HCT116 (cell line): ENCODE results near the gene SEM1. TPM values are rescaled to one million over a fixed set of nuclear protein-coding genes. Genes with fewer than 3 reads are reported as not detected.
"Not testable (repeated sequence)": the region's sequence is repeated elsewhere in the genome, so short reads cannot be mapped to it uniquely, and the experiment has no call there.

ENCODE experiments used
- ATAC-seq: fragments of 200-7000 bp; cut with Tn5 transposase; 2 replicates; pipeline ENCODE4 v1.9.1; 2020; ENCODE audit warnings: mild to moderate bottlenecking, moderate library complexity
- BruUV-seq: library from RNA; stranded (reverse); fragments of 400-500 nt; replicated peaks from 2 replicates; lab custom pipeline; 2021; lab: Mats Ljungman, UMichigan
- CTCF ChIA-PET: fragments of 300-600 bp; sonication (Branson Sonifier 250); formaldehyde crosslinking; loops from one replicate; lab custom pipeline; 2021; ENCODE audit warnings: antibody characterized with exemption; lab: Charles Lee
- POLR2A ChIA-PET: fragments of 300-600, 350-600 bp; sonication (Branson Sonifier 250); formaldehyde crosslinking; loops from one replicate; lab custom pipeline; 2021; ENCODE audit warnings: antibody characterized with exemption; lab: Charles Lee
- RAD21 ChIA-PET, 2 experiments: fragments of 300-600 bp; sonication (Branson Sonifier 250); formaldehyde crosslinking; loops; one replicate each; lab custom pipeline; 2023; ENCODE audit warnings: low total read pairs in 2 of 2; ENCODE audit not compliant: uncharacterized antibody in 2 of 2, unreplicated experiment in 2 of 2, low non-redundant PET in 1 of 2; lab: Charles Lee
- DNase-seq: peaks from one replicate; pipeline ENCODE4 v3.0.0-alpha.2; 2010; ENCODE audit warnings: low read depth, low spot score
- H2AFZ ChIP-seq: fragments of 200-600 bp; shearing (Covaris generic), sonication (generic); 2 replicates; pipeline ENCODE4 v1.6.1; 2017; ENCODE audit warnings: low read depth, mixed run types, mixed read lengths, antibody characterized with exemption, low read length; ENCODE audit not compliant: poor library complexity, severe bottlenecking
- H3K27ac ChIP-seq: 2 replicates; pipeline ENCODE4 v1.5.1; 2012; ENCODE audit warnings: low read depth, low read length
- H3K27me3 ChIP-seq: fragments of 200-600 bp; sonication (generic); 2 replicates; pipeline ENCODE4 v1.6.1; 2016; ENCODE audit warnings: mixed run types, low read length, mixed read lengths; ENCODE audit not compliant: insufficient read depth
- H3K36me3 ChIP-seq, 2 experiments: fragments of 200-500 bp in 1 of 2; fragments of 200-600 bp in 1 of 2; sonication (Bioruptor generic) in 1 of 2; sonication (generic) in 1 of 2; 2 replicates each; pipeline versions ENCODE4 v1.5.1 to v1.6.1; 2014 to 2016; ENCODE audit warnings: low read length in 2 of 2, inconsistent platforms in 1 of 2, mixed read lengths in 1 of 2, mixed run types in 1 of 2; ENCODE audit not compliant: insufficient read depth in 2 of 2, control insufficient read depth in 1 of 2
- H3K4me1 ChIP-seq, 2 experiments: fragments of 200-600 bp in 1 of 2; sonication (generic) in 1 of 2; 2 replicates each; pipeline versions ENCODE4 v1.5.1 to v1.6.1; 2012 to 2017; ENCODE audit warnings: low read length in 2 of 2, inconsistent platforms in 1 of 2, mild to moderate bottlenecking in 1 of 2, mixed read lengths in 1 of 2, mixed run types in 1 of 2, moderate library complexity in 1 of 2; ENCODE audit not compliant: insufficient read depth in 2 of 2, control insufficient read depth in 1 of 2
- H3K4me2 ChIP-seq: fragments of 200-600 bp; sonication (generic); 2 replicates; pipeline ENCODE4 v1.6.1; 2017; ENCODE audit warnings: mixed run types, low read length, mixed read lengths
- H3K4me3 ChIP-seq, 2 experiments: fragments of 200-600 bp in 1 of 2; sonication (generic) in 1 of 2; replicated peaks in 1 of 2; 2 replicates each; pipeline ENCODE4 v1.5.1; 2011 to 2016; ENCODE audit warnings: low read length in 2 of 2, control low read depth in 1 of 2, low read depth in 1 of 2, mild to moderate bottlenecking in 1 of 2, mixed read lengths in 1 of 2, mixed run types in 1 of 2
- H3K79me2 ChIP-seq: fragments of 200-600 bp; sonication (generic); 2 replicates; pipeline ENCODE4 v1.6.1; 2017; ENCODE audit warnings: mild to moderate bottlenecking, mixed run types, low read length, moderate library complexity, mixed read lengths; ENCODE audit not compliant: insufficient read depth
- H3K9ac ChIP-seq: fragments of 200-600 bp; sonication (generic); 2 replicates; pipeline ENCODE4 v1.6.1; 2016; ENCODE audit warnings: low read length, mixed read lengths
- H3K9me2 ChIP-seq: fragments of 200-600 bp; sonication (generic), shearing (Covaris generic); 2 replicates; pipeline ENCODE4 v1.6.1; 2017; ENCODE audit warnings: mixed run types, mild to moderate bottlenecking, moderate library complexity; ENCODE audit not compliant: insufficient read depth
- H3K9me3 ChIP-seq, 2 experiments: fragments of 200-500 bp in 1 of 2; fragments of 200-600 bp in 1 of 2; sonication (Bioruptor generic) in 1 of 2; sonication (generic) in 1 of 2; 2 replicates each; pipeline ENCODE4 v1.6.1; 2014 to 2017; ENCODE audit warnings: low read length in 2 of 2, mixed read lengths in 2 of 2, inconsistent platforms in 1 of 2, low read depth in 1 of 2, mild to moderate bottlenecking in 1 of 2, mixed run types in 1 of 2, moderate library complexity in 1 of 2; ENCODE audit not compliant: control insufficient read depth in 1 of 2, insufficient read depth in 1 of 2
- H4K20me1 ChIP-seq: fragments of 200-600 bp; sonication (generic), shearing (Covaris generic); 2 replicates; pipeline ENCODE4 v1.6.1; 2017; ENCODE audit warnings: mixed run types, mild to moderate bottlenecking, moderate library complexity; ENCODE audit not compliant: insufficient read depth
- ATF3 ChIP-seq: IDR thresholded peaks from 2 replicates; pipeline ENCODE4 v1.6.1; 2012
- CBX3 ChIP-seq: IDR thresholded peaks from 2 replicates; pipeline ENCODE4 v1.6.1; 2012; ENCODE audit warnings: low read depth
- EGR1 ChIP-seq: IDR thresholded peaks from 2 replicates; pipeline ENCODE4 v1.6.1; 2012; ENCODE audit warnings: low read depth
- ELF1 ChIP-seq: IDR thresholded peaks from 2 replicates; pipeline ENCODE4 v1.6.1; 2012; ENCODE audit warnings: low read depth, borderline replicate concordance
- FOSL1 ChIP-seq: IDR thresholded peaks from 2 replicates; pipeline ENCODE4 v1.6.1; 2012; ENCODE audit warnings: low read depth
- JUND ChIP-seq: IDR thresholded peaks from 2 replicates; pipeline ENCODE4 v1.6.1; 2012
- POLR2A ChIP-seq: IDR thresholded peaks from 2 replicates; pipeline ENCODE4 v1.7.0; 2011; ENCODE audit warnings: borderline replicate concordance; ENCODE audit not compliant: insufficient read depth, insufficient read length; ENCODE audit errors: extremely low read depth
- RAD21 ChIP-seq: IDR thresholded peaks from 2 replicates; pipeline ENCODE4 v1.6.1; 2012; ENCODE audit warnings: low read depth, mild to moderate bottlenecking
- REST ChIP-seq: IDR thresholded peaks from 2 replicates; pipeline ENCODE4 v1.6.1; 2012; ENCODE audit warnings: low read depth
- SIN3A ChIP-seq: IDR thresholded peaks from 2 replicates; pipeline ENCODE4 v1.6.1; 2012; ENCODE audit warnings: low read depth
- TCF7L2 ChIP-seq: IDR thresholded peaks from 2 replicates; pipeline ENCODE4 v1.7.0; 2011; ENCODE audit warnings: borderline replicate concordance, inconsistent platforms; ENCODE audit not compliant: insufficient read depth, insufficient read length; ENCODE audit errors: extremely low read depth
- YY1 ChIP-seq: IDR thresholded peaks from 2 replicates; pipeline ENCODE4 v1.6.1; 2011; ENCODE audit warnings: low read length, low read depth, moderate library complexity, mild to moderate bottlenecking; ENCODE audit not compliant: insufficient replicate concordance; ENCODE audit errors: extremely low read depth
- ZBTB33 ChIP-seq: IDR thresholded peaks from 2 replicates; pipeline ENCODE4 v1.6.1; 2011; ENCODE audit warnings: mild to moderate bottlenecking, low read length, moderate library complexity; ENCODE audit not compliant: insufficient replicate concordance; ENCODE audit errors: extremely low read depth
- ZFX ChIP-seq: fragments of 450-650 bp; IDR thresholded peaks from 2 replicates; pipeline ENCODE4 v1.6.1; 2017
- ZNF274 ChIP-seq: fragments of 200-500 bp; sonication (Bioruptor generic); IDR thresholded peaks from 2 replicates; pipeline ENCODE4 v1.6.1; 2014; ENCODE audit warnings: mild to moderate bottlenecking, low read depth, low read length, inconsistent platforms
- intact Hi-C: fragments of 100-400 bp; cut with micrococcal nuclease; formaldehyde crosslinking; loops from 2 replicates; pipeline ENCODE4 v1.10.0; 2022
- total RNA-seq: library from RNA; stranded (reverse); gene quantifications from one replicate; pipeline ENCODE4 v1.2.1, GENCODE V29; 2021; ENCODE audit not compliant: unreplicated experiment

Gene SEM1
- total RNA-seq, 1 experiment from 2014 or later, result 45.7 TPM

- ChIA-PET RAD21 (no interaction called here), CTCF (no interaction called here), POLR2A (no interaction called here)
- Histone ChIP-seq H3K4me3 (no peak overlapping the region), H3K27me3 (no peaks in the 10 kb centered on the region), H3K79me2 (peaks cover 100% of the 10 kb centered on the region), H3K9ac (no peak overlapping the region), H3K4me2 (no peak overlapping the region), H3K36me3 (no peaks in the 10 kb centered on the region), H3K9me2 (no peaks in the 10 kb centered on the region), H2AFZ (no peak overlapping the region), H3K4me1 (no peaks in the 10 kb centered on the region), H3K27ac (no peak overlapping the region), H4K20me1 (peaks cover 44% of the 10 kb centered on the region; the same call in 1 of the 2 replicates), H3K9me3 (no peaks in the 10 kb centered on the region)
- intact Hi-C loops, result no loop called here
- TF ChIP-seq POLR2A, result no peak
- TF ChIP-seq REST, result no peak
- no peak for TF ChIP-seq CBX3
- TF ChIP-seq FOSL1, result no peak
- no peak for TF ChIP-seq SIN3A
- TF ChIP-seq ZBTB33, result no peak
- TF ChIP-seq ELF1, result no peak
- no peak for TF ChIP-seq ATF3
- no peak for TF ChIP-seq TCF7L2
- no peak for TF ChIP-seq ZNF274
- no peak for TF ChIP-seq JUND
- no peak for TF ChIP-seq ZFX
- TF ChIP-seq RAD21, result no peak
- no peak for TF ChIP-seq EGR1
- no peak for TF ChIP-seq YY1
- ATAC-seq (no peak), DNase-seq (no peak)
- no TSS peak for BruUV-seq
Observed at GRCh38 chr7:96699219-96699871, 10.3 kb downstream of the SEM1 start.

- intact Hi-C loops, result not testable (repeated sequence)
- peaks cover 44% of the 10 kb centered on the region; the same call in 1 of the 2 replicates for H4K20me1 ChIP-seq
Observed at GRCh38 chr7:96698449-96698848, 11.2 kb downstream of the SEM1 start.

More at GRCh38 chr7:96698449-96698848, 11.2 kb downstream of the SEM1 start:
- CTCF ChIA-PET, H3K27ac ChIP-seq, DNase-seq, H3K36me3 ChIP-seq, H3K9me3 ChIP-seq, H2AFZ ChIP-seq, H3K27me3 ChIP-seq, H3K9ac ChIP-seq, H3K9me2 ChIP-seq, H3K4me2 ChIP-seq, RAD21 ChIA-PET, BruUV-seq, POLR2A ChIA-PET, H3K4me1 ChIP-seq, ATAC-seq, H3K4me3 ChIP-seq: not testable (repeated sequence)
- H3K79me2 ChIP-seq, result peaks cover 98% of the 10 kb centered on the region
